Natural killer cell (primary cell): ENCODE data around the gene RASSF7. TPM values are rescaled to one million over a fixed set of nuclear protein-coding genes. Genes with fewer than 3 reads are reported as not detected.
A peak's percentile ranks its signal among the peaks of the same experiment; 100 is the strongest.

Experiments
- ATAC-seq, 3 donors: fragments of 150-1000 bp in 2 of 3; fragments of 200-7000 bp in 1 of 3; cut with Tn5 transposase; 1 replicate in 1 of 3; 2 replicates in 2 of 3; pipeline ENCODE4 v1.10.0; 2021; ENCODE audit warnings: mild to moderate bottlenecking in 2 of 3, moderate library complexity in 2 of 3
- DNase-seq, 2 donors: peaks; one replicate each; pipeline versions ENCODE4 v3.0.0 to v3.0.0-alpha.2; 2013 to 2021; ENCODE audit warnings: mixed read lengths in 1 of 2
- H3K27ac ChIP-seq: one replicate; pipeline ENCODE4 v1.5.1; 2013; ENCODE audit warnings: mild to moderate bottlenecking, low read length
- H3K27me3 ChIP-seq: one replicate; pipeline ENCODE4 v1.6.1; 2013; ENCODE audit warnings: low read length; ENCODE audit not compliant: control insufficient read depth, insufficient read depth
- H3K36me3 ChIP-seq: one replicate; pipeline ENCODE4 v1.6.1; 2013; ENCODE audit warnings: low read length; ENCODE audit not compliant: control insufficient read depth, insufficient read depth
- H3K4me1 ChIP-seq: one replicate; pipeline ENCODE4 v1.6.1; 2013; ENCODE audit warnings: low read length; ENCODE audit not compliant: control insufficient read depth, insufficient read depth
- H3K4me3 ChIP-seq: one replicate; pipeline ENCODE4 v1.5.1; 2013; ENCODE audit warnings: low read length
- H3K9me3 ChIP-seq: one replicate; pipeline ENCODE4 v1.6.1; 2013; ENCODE audit warnings: low read length; ENCODE audit not compliant: control insufficient read depth, insufficient read depth
- H3K27ac Mint-ChIP-seq, 2 donors: one replicate each; pipeline ENCODE4 v1.8.0; 2022; ENCODE audit warnings: mild to moderate bottlenecking in 2 of 2, mixed read lengths in 2 of 2, moderate library complexity in 1 of 2
- H3K27me3 Mint-ChIP-seq, 2 donors: one replicate each; pipeline ENCODE4 v1.8.0; 2022; ENCODE audit warnings: low read depth in 2 of 2, mixed read lengths in 2 of 2
- H3K36me3 Mint-ChIP-seq: one replicate; pipeline ENCODE4 v1.8.0; 2022; ENCODE audit warnings: mixed read lengths
- H3K4me1 Mint-ChIP-seq, 2 donors: one replicate each; pipeline ENCODE4 v1.8.0; 2022; ENCODE audit warnings: mixed read lengths in 2 of 2
- H3K4me3 Mint-ChIP-seq: one replicate; pipeline ENCODE4 v1.8.0; 2022; ENCODE audit warnings: mild to moderate bottlenecking, moderate library complexity, mixed read lengths
- H3K9me3 Mint-ChIP-seq, 2 donors: one replicate each; pipeline ENCODE4 v1.8.0; 2022; ENCODE audit warnings: mixed read lengths in 2 of 2
- CTCF ChIP-seq: fragments of 200-600 bp; IDR thresholded peaks from one replicate; pipeline ENCODE4 v1.8.0; 2022; ENCODE audit warnings: antibody characterized with exemption
- WGBS: methylation state at CpG from one replicate; pipeline ENCODE4 v1.1.7; 2013; ENCODE audit warnings: missing lambda C conversion rate; ENCODE audit not compliant: insufficient coverage; 5-methylcytosine and 5-hydroxymethylcytosine counted together
- intact Hi-C: fragments of 100-400 bp; cut with micrococcal nuclease; formaldehyde crosslinking; loops from one replicate; pipeline ENCODE4 v1.14.2; 2022
- total RNA-seq, 4 donors: library from RNA; stranded (reverse); fragments of 120-200 nt in 1 of 4; gene quantifications; one replicate each; pipeline versions ENCODE4 v1.2.3 to v1.2.4, GENCODE V29; 2013 to 2022

RASSF7 gene
- total RNA-seq, 3 donors from 2014 or later (not counting 1 experiment from before 2014, with no cell fraction given) = 19.0 to 21.7 (median 20.0) TPM

DNA sequence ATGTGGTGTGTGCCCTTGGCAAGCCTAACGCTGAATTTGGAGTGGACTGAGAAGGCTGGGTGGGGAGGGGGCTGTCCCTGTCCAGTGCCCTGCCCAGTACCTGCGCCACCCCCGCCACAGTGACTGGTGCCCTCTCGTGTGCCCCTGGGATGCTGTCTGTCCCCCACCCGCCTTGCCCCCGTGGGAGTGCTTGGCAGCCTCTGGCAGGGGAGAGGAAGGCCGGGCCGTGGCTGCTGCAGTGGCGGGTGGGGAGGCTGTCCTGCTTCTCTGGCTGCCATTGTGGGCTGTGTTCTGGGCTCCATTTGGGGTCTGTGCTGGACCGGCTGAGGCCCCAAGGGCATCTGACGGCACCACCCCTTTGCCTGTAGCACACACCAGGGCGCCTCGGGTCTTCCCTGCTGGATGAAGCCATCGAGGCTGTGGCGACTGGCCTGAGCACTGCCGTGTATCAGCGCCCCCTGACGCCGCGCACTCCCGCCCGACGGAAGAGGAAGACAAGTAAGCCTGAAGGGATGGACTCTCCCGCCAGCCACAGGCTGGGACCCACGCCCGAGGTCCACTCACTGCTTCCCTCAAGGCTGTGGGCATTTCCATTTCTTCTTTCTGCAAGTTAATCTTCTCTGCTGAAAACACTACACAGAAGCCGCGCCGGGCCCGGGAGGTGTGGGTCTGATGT is 37.4 kb downstream of the RASSF7 start:
- no peak overlapping the region for H3K27ac ChIP-seq
- TF ChIP-seq CTCF = no peak
- intact Hi-C loops = no loop called here
- no peaks in the 10 kb centered on the region for H3K9me3 ChIP-seq
- H3K27me3 Mint-ChIP-seq = no peaks in the 10 kb centered on the region
- H3K9me3 Mint-ChIP-seq = no peaks in the 10 kb centered on the region
- no peak overlapping the region for H3K27ac Mint-ChIP-seq
- H3K27me3 ChIP-seq = no peaks in the 10 kb centered on the region
- H3K4me3 Mint-ChIP-seq = no peak overlapping the region
- H3K36me3 ChIP-seq = peaks cover 73% of the 10 kb centered on the region
- H3K36me3 Mint-ChIP-seq = no peaks in the 10 kb centered on the region
- WGBS = 92% methylated on average over 30 of the region's 30 CpGs
- no peak for DNase-seq
- peaks cover 10 to 11% of the 10 kb centered on the region in 2 donors for H3K4me1 Mint-ChIP-seq
- H3K4me1 ChIP-seq = peaks cover 13% of the 10 kb centered on the region
- no peak overlapping the region for H3K4me3 ChIP-seq
- ATAC-seq = no peak

GRCh38 chr11:601573-602245 is 40.9 kb downstream of the RASSF7 start:
- H3K4me3 Mint-ChIP-seq = no peak overlapping the region
- no peaks in the 10 kb centered on the region for H3K27me3 ChIP-seq
- no peaks in the 10 kb centered on the region for H3K9me3 ChIP-seq
- H3K4me1 Mint-ChIP-seq = peaks cover 0 to 6% of the 10 kb centered on the region in 2 donors
- TF ChIP-seq CTCF = no peak
- peaks cover 76% of the 10 kb centered on the region for H3K36me3 ChIP-seq
- intact Hi-C loops = no loop called here
- no peaks in the 10 kb centered on the region for H3K9me3 Mint-ChIP-seq
- H3K4me3 ChIP-seq = no peak overlapping the region
- no peak for DNase-seq
- 96% methylated on average over 22 of the region's 23 CpGs for WGBS
- no peak overlapping the region for H3K27ac ChIP-seq
- H3K27ac Mint-ChIP-seq = peak overlapping the region in 1 of 2 donors; percentile 54
- no peak for ATAC-seq
- H3K4me1 ChIP-seq = peaks cover 5% of the 10 kb centered on the region
- H3K36me3 Mint-ChIP-seq = no peaks in the 10 kb centered on the region
- H3K27me3 Mint-ChIP-seq = no peaks in the 10 kb centered on the region

DNA sequence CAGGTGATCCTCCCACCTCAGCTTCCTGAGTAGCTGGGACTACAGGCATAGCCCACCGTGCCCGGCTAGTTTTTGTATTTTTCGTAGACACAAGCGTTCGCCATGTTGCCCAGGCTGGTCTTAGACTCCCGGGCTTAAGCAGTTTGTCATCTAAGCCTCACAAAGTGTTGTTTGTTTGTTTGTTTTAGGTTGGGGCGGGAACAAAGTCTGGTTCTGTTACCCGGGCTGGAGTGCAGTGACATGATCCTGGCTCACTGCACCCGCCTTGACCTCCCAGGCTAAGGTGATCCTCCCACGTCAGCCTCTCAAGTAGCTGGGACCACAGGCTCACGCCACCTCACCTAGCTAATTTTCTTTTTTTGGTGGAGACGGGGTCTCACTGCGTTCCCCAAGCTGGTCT is 42.4 kb downstream of the RASSF7 start:
- H3K9me3 ChIP-seq = no peaks in the 10 kb centered on the region
- DNase-seq (no peak), ATAC-seq (no peak)
- no peak overlapping the region for H3K27ac ChIP-seq
- WGBS = 95% methylated on average over 13 of the region's 13 CpGs
- no peaks in the 10 kb centered on the region for H3K4me1 Mint-ChIP-seq
- H3K4me3 Mint-ChIP-seq = no peak overlapping the region
- no peaks in the 10 kb centered on the region for H3K36me3 Mint-ChIP-seq
- no peaks in the 10 kb centered on the region for H3K27me3 Mint-ChIP-seq
- no peak overlapping the region for H3K27ac Mint-ChIP-seq
- no peaks in the 10 kb centered on the region for H3K9me3 Mint-ChIP-seq
- H3K27me3 ChIP-seq = no peaks in the 10 kb centered on the region
- intact Hi-C loops = no loop called here
- TF ChIP-seq CTCF = no peak
- no peak overlapping the region for H3K4me3 ChIP-seq
- no peaks in the 10 kb centered on the region for H3K4me1 ChIP-seq
- H3K36me3 ChIP-seq = peaks cover 75% of the 10 kb centered on the region
